ENCODE data around the gene KRT76.

KRT76 gene

DNA sequence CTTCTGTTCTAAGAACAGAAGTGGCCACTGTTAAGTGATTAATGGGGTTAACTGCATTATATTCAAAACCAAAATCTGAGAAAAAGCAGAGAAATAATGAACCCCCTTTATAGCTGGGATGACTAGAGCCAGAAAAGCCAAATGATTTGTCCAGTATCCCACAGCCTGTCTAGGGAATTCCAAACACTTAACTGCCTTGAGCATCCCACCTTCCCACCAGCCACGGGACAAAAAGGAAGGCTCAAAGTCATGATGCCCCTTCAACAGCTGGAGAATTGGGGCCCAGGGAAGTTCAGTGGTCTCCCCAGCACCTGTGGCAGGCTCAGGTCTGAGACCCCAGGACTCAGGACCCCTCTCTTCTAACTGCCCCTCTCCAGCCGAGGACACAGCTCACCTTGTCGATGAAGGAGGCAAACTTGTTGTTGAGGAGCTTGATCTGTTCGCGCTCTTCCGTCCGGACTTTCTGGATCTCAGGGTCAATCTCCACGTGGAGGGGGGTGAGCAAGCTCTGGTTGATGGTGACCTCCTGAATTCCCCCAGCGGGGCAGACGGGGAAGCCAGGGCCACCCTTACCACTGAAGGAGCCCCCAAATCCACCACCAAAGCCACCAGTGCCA lies 36.2 kb upstream of the KRT76 start:
- no peak for DNase-seq (ENCODE audit: low spot score)

DNA sequence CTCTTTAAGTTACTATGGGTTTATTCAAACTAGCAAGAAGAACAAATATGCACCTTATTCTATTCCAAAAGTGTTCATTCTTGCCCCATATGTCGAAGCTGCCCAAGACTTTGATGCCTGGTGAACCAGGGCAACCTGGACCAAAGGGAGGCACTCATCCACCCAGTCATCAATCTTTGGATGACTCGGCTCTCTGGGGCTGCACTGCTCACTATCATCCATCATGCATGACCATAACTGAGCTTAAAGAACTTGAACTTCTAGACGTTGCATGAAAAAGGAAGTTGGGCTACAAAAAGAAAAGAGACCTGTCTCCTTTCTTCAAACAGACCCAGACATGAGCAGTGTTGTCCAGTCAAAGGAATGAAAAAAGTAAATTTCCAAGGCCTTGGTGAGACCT lies 35.6 kb upstream of the KRT76 start:
- DNase-seq (ENCODE audit: low spot score) = no peak

DNA sequence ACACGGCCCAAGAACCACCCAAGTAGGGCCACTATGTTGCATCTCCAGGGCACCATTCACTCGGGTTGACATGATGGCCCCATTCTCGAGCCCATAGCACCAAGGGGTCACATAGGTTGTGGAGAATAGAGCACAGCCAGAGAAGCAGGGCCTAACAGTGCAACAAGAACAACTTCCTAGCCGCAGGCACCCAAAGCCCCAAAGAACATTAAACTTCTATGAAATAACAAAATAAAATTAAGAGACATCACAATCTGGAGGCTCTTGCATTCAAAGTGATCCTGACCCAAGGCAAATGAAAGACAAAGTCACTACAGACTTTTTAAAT lies 34.9 kb upstream of the KRT76 start:
- no peak for DNase-seq (ENCODE audit: low spot score)

DNA sequence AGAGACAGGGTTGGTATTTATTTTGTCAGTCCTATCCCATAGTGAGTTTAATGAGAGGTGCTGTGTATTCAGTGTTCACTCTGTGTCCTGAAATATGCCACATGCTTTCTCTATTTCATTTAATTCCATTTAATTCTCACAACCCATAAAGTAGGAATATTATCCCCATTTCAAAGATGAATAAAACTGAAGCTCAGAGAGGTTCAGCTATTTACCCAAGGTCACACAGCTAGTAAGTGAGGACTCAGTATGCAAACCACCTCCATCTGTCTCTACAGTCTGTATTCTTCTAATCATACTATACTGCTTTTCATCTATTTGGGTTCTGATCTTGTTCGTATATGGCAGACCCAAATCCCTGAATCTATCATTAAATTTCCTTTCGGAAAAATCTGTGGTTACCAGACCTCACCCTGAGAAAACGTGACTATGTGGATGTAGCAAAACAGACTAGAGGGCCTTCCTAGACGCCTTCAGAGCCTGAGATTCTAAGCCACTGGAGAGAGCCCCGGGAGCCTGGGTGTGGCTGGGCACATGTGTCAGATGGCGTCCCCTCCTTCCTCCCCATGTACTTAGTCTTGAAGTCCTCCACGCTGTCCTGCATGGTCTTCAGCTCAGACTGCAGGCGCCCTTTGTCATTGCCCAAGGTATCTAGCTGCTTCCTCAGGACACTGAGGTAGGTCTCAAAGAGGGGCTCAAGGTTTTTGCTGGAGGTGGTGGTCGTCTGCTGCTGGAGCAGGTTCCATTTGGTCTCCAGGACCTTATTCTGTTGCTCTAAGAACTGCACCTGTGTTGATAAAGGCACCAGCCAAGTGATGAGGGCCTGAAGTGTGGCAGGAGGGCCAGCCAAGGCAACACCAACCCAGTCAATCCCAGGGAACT lies 34.3 kb upstream of the KRT76 start:
- no peak for DNase-seq (ENCODE audit: low spot score)

DNA sequence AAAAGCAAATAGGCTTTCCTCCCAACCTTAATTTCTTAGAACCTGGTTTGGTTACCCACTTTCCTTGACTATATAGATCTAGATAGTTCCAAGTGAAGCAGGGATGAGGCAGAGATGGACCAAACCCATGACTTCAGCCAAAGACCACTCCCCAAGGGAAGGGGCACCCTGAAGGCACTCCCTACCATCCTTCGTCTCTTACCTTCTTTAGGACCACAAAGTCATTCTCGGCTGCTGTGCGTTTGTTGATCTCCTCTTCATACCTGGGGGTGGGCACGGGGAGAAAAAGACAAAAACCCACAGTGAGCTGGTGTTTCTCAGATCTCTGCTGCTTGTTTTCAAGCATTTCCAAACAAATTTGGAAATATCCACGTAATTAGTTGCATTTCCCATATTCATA lies 33.4 kb upstream of the KRT76 start:
- DNase-seq (ENCODE audit: low spot score) = no peak

DNA sequence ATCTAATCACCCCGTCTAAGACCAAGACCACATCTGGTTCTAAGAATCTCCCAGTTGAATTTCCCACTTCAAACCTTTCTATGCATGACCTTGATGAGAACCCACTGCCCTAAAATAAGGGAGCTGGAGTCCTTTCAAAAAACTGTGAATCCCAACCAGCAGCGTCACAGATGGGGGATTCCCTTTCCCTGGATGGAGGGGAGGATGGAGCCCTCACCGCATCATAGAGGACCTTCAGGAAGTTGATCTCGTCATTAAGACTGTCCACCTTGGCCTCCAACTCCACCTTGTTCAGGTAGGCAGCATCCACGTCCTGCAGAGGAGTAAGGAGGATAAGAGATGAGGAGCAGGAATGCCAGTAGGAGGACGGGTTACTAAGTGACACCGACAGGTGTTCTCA lies 32.0 kb upstream of the KRT76 start:
- DNase-seq (ENCODE audit: low spot score) = no peak

DNA sequence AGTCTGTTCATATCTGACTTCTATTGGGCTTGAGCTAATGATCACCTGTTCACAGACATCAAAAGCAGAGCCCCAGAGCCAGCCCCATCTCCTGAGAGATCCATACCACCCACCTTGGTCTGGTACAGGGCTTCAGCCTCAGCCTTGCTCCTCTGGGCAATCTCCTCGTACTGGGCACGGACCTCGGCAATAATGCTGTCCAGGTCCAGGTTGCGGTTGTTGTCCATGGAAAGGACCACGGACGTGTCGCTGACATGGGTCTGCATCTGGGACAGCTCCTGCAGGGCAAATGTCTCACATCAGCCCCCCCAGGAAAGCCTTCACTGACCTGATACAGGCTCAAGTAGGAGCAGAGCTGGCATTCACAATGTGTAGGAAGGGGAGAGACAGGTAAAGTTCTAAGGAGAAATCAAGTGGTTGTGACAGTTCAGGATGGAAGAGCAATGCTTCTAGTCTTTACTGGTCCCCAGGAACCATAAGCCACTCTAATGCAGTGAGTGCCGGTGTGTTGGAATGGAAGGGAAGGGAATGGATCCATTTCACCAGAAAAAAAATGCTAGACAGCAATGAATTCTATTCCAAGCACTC lies 31.5 kb upstream of the KRT76 start:
- no peak for DNase-seq (ENCODE audit: low spot score)

DNA sequence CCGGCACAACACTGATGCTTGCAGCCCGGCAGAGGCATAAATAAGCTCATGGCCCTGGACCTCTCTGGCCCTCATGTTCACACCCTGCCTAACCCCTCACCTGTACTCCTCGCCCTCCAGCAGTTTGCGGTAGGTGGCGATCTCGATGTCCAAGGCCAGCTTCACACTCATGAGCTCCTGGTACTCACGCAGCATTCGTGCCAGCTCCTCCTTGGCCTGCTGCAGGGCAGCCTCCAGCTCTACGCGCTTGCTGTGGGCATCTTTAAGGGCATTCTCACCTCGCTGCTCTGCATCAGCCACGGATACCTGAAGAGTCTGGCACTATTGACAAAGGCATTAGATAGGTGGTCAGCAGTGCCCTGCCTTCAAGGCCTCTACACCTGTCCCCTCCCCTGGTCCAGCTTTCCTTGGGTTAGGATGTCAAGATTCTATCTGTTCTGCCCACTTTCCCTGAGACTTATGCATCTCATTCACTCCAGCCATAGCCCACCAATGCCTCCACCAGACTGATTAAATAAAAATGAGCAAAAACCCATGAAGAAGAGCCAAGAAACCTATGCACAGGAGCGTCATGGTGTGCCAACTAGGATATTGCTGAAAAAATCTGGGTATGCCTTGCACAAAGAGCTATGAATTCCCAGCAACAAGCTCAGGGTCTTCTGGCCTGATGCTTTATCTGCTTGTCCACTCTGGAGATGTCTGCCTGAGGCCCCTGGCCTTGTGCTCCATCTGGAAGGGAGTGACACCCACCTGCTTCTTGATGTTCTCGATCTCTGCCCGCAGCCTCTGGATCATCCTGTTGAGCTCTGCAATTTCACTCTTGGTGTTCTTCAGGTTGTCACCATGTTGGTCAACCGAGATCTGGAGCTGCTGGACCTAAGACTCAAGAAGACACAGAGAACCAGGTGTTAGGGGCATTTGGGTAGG lies 30.7 kb upstream of the KRT76 start:
- DNase-seq (ENCODE audit: low spot score) = no peak

DNA sequence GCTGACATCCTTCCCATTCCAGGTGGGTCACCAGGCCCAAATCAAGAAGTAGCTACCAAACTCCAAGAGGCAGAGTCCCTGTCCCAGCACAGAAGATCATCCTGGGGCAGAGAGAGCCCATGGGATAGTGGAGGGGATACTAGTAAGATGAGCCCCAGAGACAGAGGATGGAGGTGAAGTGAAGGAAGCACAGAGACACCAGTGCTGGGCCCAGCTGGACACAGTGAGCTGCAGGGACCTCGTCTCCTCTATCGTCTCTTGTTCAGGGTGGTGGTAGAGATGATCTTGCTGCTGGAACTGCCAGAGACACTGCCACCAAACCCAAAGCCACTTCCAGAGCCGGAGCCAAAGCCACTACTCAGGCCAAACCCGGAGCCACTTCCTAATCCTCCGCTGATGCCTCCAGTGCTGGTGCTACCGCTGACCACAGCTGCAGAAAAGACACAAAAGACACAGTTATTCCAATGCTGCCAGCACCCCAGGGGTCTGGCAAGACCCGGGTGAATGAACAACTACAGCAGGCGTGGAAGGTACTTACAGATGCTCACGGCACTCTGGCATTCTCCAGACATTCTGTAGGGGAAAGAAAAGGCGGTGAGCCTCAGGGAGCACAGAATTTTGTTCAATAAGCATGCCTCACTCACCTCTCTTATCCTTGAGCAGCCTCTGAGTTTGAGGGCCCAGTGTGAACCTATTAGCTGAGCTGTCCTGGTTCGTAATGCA lies 29.8 kb upstream of the KRT76 start:
- DNase-seq (ENCODE audit: low spot score) = no peak

DNA sequence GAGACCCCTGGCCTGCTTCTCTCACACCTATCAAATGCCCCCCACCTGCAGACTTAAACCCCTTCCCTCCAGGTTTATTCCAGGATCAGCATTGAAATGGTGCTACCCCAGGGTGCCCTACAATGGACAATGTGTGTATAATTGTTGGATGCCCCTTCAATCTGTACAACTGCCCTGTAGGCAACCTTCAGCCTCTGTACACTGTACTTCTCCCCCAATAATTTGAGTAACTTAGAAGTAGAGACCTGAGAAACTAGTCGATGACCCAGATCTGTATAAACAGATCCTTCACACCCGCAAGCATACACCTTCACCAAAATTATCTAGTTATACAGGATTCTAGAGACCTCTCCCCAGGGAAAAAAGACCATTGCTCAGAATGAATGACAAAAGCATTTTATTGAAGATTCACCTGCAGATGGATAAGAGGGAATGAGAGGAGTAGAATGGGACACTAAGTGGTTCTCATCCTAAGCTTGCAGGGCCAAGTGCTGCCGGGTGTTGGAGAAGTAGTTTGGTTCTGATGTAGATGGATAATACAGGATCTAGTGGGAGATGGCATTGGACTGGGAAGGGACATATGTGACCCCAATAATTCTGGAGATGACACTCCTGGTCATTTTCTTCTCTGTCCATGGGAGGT lies 29.1 kb upstream of the KRT76 start:
- DNase-seq (ENCODE audit: low spot score) = no peak

DNA sequence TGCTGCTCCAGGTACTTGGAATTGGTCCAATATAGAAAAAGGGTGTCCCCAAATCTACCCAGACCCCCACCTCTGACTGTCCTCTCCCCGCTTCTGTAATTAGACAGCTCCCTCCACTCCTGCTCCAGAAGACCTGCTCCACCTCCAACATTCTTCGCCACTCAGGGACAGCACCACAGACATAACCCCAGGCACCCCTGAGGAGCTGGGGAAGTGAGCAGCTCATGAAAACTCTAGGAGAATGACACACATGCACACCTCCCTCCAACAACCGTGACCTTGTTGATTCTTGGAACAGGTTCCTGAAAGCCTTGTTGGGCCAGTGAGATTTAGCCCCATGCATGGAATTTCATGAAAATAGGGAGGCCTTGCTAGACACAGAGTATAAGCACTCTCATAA lies 28.6 kb upstream of the KRT76 start:
- DNase-seq (ENCODE audit: low spot score) = no peak

DNA sequence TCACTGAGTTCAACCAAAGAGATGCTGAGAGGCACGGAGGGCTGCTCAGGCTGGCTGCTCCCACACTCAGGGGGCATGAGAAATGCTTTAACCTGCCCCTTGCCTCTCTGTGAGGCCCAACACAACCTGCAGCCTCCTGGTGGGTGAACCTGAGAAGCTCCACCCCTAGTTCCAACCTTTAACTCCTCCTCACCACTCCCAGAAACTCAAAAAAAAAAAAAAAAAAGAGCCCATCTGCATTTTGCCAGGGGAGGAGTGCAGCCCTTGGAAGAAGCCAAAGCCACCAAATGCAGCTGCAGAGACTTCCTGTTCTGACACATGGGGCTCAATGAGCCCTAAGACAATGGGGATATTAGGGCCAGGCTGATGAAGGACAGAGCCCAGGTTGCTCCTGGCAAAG lies 27.9 kb upstream of the KRT76 start:
- no peak for DNase-seq (ENCODE audit: low spot score)

DNA sequence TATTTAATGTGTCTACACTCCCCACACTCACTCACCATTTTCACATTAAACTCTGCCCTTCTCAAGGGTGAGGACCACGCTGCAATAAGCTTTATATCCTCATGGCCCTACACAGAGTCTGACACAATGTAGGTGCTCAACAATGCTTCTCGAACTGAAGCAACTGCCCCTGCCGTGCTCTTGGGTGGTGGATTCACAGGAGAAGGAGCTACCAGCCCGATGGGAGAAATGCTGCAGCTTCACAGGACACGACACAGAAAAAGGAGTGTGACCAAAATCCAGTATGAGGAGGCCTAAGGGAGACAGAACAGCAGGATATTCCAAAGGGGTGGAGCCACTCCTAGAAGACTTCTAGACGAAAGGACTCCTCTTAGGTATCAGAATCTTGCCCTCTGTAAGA lies 25.3 kb upstream of the KRT76 start:
- DNase-seq (ENCODE audit: low spot score) = no peak

DNA sequence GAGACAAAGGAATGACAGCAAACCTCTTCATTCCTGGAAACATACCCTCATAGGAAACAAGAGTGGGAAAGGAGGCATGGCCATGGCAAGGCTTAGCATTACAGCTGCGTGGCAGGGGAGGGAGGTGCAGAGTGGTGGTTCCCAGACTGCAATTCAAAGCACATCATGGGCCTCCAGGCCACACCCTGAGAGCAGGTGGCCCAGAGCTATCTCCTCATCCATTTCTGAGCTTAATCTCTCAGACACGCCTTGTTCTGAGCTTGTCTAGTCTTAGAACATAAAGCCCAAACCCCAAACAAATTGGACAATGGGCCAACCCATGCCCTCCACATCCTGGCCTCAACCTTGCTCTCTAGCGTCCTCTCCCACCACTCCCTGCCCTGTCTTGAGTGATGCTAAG lies 24.6 kb upstream of the KRT76 start:
- DNase-seq (ENCODE audit: low spot score) = no peak

DNA sequence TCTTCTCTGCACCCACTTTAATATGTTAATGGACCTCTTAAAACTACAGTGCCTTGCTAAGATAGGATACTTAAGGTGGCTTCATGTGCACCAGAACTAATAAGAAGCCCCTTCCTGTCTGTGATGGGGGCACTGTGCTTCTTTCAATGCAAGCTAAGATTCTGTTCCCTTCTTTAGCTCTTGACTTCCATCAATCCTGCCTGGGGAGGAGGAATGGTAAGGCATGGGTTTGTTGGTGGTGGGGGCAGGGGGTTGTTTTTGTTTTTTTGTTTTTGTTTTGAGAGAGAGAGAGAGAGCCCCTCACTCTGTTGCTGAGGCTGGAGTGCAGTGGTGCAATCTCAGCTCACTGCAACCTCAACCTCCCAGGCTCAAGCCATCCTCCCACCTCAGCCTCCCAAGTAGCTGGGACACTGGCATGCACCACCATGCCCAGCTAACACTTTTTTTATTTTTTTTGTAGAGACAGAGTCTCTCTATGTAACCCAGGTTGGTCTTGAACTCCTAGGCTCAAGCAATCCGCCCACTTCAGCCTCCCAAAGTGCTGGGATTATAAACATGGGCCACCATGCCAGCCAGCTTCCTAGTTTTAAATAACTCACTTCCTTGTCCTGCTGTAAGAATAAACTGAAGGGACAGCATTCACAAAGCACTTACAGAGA lies 23.2 kb upstream of the KRT76 start:
- DNase-seq (ENCODE audit: low spot score) = no peak

DNA sequence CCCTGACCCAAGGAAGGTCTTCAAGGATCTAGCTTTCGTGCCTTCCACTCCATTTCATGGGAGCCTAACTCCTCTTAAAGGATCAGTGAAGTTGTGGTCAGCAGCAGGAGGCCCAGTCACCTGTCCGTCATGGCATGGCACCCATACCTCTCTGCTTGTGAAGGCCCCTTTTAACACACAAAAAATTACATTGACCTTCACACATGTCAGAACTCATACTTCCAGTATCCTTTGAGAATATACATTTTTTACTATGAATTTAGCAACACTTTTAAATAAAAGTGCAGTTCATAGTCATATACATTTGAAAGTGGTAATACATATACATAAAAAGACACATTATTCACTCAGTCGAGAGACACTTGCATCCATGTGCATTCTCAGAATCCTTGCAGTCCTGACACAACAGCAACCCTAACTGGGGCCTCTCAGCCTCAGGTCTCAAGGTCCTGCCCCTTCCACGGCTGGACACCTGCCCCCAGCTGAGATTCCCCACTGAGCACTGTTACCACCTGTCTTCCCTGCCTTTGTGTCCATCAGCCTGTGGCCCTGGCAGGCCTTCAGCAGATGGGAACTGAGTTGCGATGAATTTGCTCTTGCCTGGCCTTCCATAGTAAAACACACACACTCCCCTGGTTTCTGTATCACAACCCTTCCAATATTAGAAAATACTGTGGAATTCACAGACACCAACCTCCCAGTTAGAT lies 22.5 kb upstream of the KRT76 start:
- no peak for DNase-seq (ENCODE audit: low spot score)

DNA sequence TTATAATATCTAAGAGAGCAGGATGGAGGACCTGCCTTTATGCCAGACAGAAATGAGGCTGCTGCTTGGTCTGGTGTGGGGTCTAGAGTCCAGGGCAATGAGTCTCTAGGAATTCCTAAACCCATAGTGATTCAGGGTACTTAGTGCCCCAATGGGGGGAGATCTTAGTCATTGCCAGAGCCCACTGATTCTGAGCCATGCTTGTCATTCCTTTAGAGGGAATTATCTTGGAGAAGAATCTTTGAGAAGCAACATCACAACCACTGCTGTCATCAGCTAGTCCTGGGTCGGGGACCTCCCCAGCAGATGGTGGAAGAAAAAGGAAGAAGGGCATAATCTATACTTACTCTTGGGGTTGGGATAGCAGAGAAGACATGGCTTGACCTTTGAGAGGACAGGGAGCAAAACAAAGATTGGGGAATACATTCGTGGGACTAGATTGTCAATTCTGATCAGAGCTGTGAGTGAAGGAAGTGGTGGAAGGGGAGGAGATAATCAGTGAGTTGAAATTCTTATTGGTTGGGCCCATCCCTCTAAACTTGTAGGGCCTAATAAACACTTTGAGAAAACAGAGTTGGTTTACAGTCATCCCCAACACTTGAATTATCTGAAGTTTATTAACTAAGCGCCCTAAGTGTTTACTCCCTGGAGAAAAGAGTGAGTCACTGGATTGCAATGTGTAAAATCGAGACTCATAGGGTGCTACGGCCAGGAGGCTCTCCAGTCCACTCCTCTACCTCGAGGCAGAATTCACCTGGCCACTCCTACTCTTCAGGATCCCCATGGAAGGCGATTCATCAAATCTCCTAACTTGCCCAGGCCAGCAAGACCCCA lies 21.7 kb upstream of the KRT76 start:
- no peak for DNase-seq (ENCODE audit: low spot score)

DNA sequence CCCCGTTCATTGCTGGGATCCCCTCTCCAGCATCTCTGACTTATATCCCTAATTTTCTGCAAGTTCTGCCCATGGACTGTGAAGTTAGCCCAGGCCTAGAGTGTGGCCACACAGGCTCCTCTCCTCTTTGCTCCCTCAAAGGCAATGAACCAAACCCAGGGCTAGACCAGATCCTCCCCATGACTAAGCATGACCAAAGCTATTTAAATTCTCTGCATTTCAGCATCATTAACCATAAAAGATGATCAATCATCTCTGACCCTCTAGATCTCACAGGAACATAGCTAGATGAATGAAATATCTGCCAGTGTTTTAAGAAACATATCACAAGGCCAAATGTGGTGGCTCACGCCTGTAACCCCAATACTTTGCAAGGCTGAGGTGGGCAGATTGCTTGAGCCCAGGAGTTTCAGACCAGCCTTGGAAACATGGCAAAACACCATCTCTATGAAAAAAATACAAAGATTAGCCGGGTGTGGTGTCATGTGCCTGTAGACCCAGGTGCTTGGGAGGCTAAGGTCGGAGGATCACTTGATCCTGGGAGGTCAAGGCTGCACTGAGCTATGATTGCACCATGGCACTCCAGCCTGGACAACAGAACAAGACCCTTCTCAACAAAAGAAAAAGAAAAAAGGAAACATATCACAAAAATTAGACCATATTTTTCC lies 21.0 kb upstream of the KRT76 start:
- DNase-seq (ENCODE audit: low spot score) = no peak

DNA sequence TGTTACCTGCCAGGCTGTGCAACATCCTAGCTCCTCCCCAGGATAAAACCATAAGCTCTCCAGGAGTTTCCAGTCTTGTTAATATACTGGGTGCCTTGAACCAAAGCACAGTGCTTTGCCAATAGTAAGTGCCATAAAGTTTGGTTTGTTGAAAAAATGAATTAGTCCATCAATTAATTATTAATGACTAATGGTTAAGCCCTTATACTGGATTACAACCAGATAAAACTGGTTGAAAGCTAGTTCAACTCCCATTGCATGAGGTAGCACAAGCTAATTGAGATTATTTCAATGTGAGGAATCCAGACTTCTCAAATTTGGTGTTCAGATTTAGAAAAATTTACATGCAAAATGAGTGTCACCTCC lies 20.4 kb upstream of the KRT76 start:
- DNase-seq (ENCODE audit: low spot score) = no peak

Measured in HuH-7 (cell line).